ENCODE measurements around the gene CDC25A.

DNA sequence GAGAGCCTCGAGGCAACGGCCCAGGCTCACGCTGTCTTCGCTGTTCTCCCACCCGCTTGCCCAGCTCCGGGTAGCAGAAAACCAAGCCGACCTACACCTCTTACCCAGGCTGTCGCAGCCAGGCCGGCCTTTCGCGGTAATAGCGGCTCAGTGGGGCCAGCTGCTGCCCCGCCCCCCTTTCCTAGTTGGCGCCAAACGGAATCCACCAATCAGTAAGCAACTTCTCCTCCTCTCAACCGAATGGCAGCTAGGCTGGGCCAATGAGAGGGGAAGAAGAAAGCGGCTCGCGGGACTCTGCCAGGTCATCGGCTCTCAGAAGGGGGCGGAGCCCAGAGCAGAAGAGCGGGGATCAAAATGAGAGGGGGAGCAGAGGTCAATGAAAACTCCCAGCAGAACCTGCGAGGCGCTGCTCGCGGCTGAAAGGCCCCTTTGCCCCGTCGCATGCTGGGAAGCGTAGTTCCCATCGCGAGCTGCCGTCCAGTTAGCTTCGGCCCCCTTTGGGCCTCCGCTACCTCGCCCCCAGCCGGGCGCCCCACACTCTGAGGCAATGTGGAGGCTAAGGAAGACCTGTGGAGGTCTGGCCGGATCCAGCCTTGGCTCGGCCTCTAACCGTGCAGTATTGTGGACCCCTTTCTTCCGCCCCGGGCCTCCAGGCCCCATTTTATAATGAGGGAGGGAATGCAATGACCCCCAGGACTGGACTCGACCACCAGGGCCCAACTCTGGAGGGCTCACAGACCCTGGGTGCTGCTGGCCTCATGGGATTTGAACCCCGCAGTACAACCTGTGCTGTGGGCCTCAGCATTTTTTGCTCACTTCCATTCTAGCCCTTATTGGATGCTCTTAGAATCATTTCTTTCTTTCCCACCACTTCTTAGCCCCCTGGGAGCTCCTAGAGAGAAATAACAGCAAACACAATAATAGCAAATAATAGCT lies at the start of gene CDC25A:
- TF ChIP-seq, protein P1, sequence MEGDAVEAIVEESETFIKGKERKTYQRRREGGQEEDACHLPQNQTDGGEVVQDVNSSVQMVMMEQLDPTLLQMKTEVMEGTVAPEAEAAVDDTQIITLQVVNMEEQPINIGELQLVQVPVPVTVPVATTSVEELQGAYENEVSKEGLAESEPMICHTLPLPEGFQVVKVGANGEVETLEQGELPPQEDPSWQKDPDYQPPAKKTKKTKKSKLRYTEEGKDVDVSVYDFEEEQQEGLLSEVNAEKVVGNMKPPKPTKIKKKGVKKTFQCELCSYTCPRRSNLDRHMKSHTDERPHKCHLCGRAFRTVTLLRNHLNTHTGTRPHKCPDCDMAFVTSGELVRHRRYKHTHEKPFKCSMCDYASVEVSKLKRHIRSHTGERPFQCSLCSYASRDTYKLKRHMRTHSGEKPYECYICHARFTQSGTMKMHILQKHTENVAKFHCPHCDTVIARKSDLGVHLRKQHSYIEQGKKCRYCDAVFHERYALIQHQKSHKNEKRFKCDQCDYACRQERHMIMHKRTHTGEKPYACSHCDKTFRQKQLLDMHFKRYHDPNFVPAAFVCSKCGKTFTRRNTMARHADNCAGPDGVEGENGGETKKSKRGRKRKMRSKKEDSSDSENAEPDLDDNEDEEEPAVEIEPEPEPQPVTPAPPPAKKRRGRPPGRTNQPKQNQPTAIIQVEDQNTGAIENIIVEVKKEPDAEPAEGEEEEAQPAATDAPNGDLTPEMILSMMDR (IDR thresholded peaks at IDR 0.05), result no peak
- no peak for TF ChIP-seq POLR2A (IDR thresholded peaks at IDR 0.05)
- peak; percentile 22 to 57 (median 42) for TF ChIP-seq POLR2AphosphoS5 (IDR thresholded peaks at IDR 0.05)
